ENCODE results near the gene RAB40B. TPM values are rescaled to one million over a fixed set of nuclear protein-coding genes. Genes with fewer than 3 reads are reported as not detected.
A peak's percentile ranks its signal among the peaks of the same experiment; 100 is the strongest.

The RAB40B gene
- total and polyA plus RNA-seq, 2 of the 4 experiments (the other 2 are of a cell fraction): 14.9 to 20.0 TPM

DNA sequence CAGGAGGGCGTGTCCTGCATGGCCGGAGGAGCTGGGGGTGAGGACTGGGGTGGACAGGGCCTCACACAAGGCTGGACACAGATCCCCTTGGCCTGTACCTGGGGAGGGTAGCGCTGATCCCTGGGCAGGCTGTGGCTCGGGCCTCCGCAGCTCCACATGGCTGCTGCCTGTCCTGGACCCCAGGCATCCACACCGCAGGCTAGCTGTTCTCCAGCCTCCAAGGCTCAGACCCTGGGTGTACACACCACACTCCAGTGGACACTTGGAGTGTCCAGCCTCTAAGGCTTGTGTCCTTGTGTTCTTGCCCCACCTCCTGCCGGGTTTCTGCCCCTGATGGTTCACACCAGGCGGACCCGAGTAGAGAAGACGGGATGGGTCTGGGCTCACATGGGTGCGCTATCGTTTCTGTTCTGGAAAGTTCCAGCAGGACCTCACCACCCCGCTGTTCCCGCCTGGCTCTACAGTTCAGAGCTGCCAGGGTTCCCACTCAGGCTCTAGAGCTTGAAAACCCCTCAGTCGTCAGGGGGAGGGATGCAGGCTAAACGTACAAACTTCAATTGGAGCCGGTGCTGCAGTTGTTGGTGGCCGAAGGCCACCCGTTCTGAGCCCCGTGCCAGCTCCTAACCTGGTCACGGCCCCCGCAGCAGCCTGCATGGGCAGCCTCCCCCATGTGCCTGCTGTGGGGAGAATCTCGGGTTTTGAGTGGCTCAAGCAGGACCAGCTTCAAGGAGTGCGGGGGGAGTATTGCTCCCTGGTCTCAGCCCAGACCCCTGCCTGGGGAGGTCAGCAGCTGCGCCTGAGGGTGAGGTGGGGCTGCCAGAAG, 11.4 kb upstream of the RAB40B start:
- H3K36me3 ChIP-seq (ENCODE audit: control insufficient read depth, insufficient read depth, low read length): no peaks in the 10 kb centered on the region
- no peak overlapping the region for H2BK20ac ChIP-seq (ENCODE audit: low read depth, low read length)
- H2BK120ac ChIP-seq (ENCODE audit: low read depth, low read length): no peak overlapping the region
- H2AFZ ChIP-seq (replicated peaks; ENCODE audit: low read length, poor library complexity): no peak overlapping the region
- ChIA-PET POLR2A (ENCODE audit: unreplicated experiment) (no interaction called here), CTCF (no interaction called here)
- dilution Hi-C loops (cut with HindIII; ENCODE audit: low sequenced_read_pairs, unreplicated experiment): no loop called here
- H3K9ac ChIP-seq (ENCODE audit: low read depth, low read length): no peak overlapping the region
- no peaks in the 10 kb centered on the region for H3K79me1 ChIP-seq (ENCODE audit: low read depth in 1 of 2, low read length in 2 of 2)
- intact Hi-C loops (cut with micrococcal nuclease): no loop called here
- no peak overlapping the region for H2BK15ac ChIP-seq (ENCODE audit: low read depth, low read length)
- no peak overlapping the region for H3K14ac ChIP-seq (replicated peaks; ENCODE audit: low read depth, low read length)
- H3K4me3 ChIP-seq (ENCODE audit: insufficient read depth, low read depth, low read length): no peak overlapping the region
- ATAC-seq (ENCODE audit: low read depth) (no peak), DNase-seq (no peak)
- whole genome bisulfite sequencing, 2 experiments (ENCODE audit: extremely low coverage in 2 of 2, insufficient read length in 1 of 2): 86% methylated on average over 5 of the region's 25 CpGs; no CpG with 5 or more reads in 1 of the 2 experiments
- no peaks in the 10 kb centered on the region for H4K20me1 ChIP-seq (ENCODE audit: insufficient read depth, low read length)
- H3K18ac ChIP-seq (ENCODE audit: low read depth, low read length): no peak overlapping the region
- H3K4me1 ChIP-seq (ENCODE audit: control insufficient read depth, insufficient read depth, low read length): no peaks in the 10 kb centered on the region
- peaks cover 12% of the 10 kb centered on the region; the same call in 1 of the 2 replicates for H3K27me3 ChIP-seq (ENCODE audit: control insufficient read depth, insufficient read depth, low read length)
- TF ChIP-seq CEBPB (IDR thresholded peaks at IDR 0.05; ENCODE audit: low read depth, low read length) (no peak), RAD21 (IDR thresholded peaks at IDR 0.05; ENCODE audit: low read length) (no peak), CHD1 (IDR thresholded peaks at IDR 0.05; ENCODE audit: low read depth, low read length) (no peak), SMC3 (IDR thresholded peaks at IDR 0.05; ENCODE audit: low read depth, low read length) (no peak), RFX5 (IDR thresholded peaks at IDR 0.05; ENCODE audit: low read depth, low read length) (no peak), FOS (IDR thresholded peaks at IDR 0.05; ENCODE audit: low read depth, low read length) (no peak), RCOR1 (IDR thresholded peaks at IDR 0.05; ENCODE audit: insufficient replicate concordance, low read length) (no peak)
- no TSS peak for BruUV-seq (replicated peaks)
- no peak overlapping the region for H2AK5ac ChIP-seq (ENCODE audit: low read depth, low read length)
- no peak overlapping the region for H3K23ac ChIP-seq (ENCODE audit: low read depth, low read length)
- H3K4ac ChIP-seq (ENCODE audit: low read depth, low read length): no peak overlapping the region
- no peak overlapping the region for H4K91ac ChIP-seq (ENCODE audit: insufficient read depth, low read depth, low read length)
- H3K9me3 ChIP-seq (ENCODE audit: control insufficient read depth, insufficient read depth, low read length): no peaks in the 10 kb centered on the region
- in situ Hi-C loops (cut with MboI; ENCODE audit: low sequenced_read_pairs): no loop called here
- no peak overlapping the region for H3K56ac ChIP-seq (ENCODE audit: extremely low read depth, insufficient read depth, low read length)
- H3K9me1 ChIP-seq (ENCODE audit: insufficient read depth, low read length): no peaks in the 10 kb centered on the region
- no peak overlapping the region for H4K8ac ChIP-seq (ENCODE audit: low read depth in 2 of 2, low read length in 2 of 2)
- no peak overlapping the region for H2BK5ac ChIP-seq (ENCODE audit: low read depth, low read length, poor library complexity, severe bottlenecking)
- no peak overlapping the region for H4K5ac ChIP-seq (ENCODE audit: low read depth, low read length)
- H2AK9ac ChIP-seq (replicated peaks; ENCODE audit: low read depth, low read length, poor library complexity): peak overlapping the region; percentile 70
- H3K27ac ChIP-seq (ENCODE audit: insufficient read depth, low read length): no peak overlapping the region
- no peak overlapping the region for H3K4me2 ChIP-seq (ENCODE audit: low read depth, low read length)
